HCT116 (cell line): Measurements from ENCODE around the gene WNK2. TPM values are rescaled to one million over a fixed set of nuclear protein-coding genes. Genes with fewer than 3 reads are reported as not detected.

Experiments used
- ATAC-seq: fragments of 200-7000 bp; cut with Tn5 transposase; 2 replicates; pipeline ENCODE4 v1.9.1; 2020; ENCODE audit warnings: mild to moderate bottlenecking, moderate library complexity
- BruUV-seq: library from RNA; stranded (reverse); fragments of 400-500 nt; replicated peaks from 2 replicates; lab custom pipeline; 2021; lab: Mats Ljungman, UMichigan
- CTCF ChIA-PET: fragments of 300-600 bp; sonication (Branson Sonifier 250); formaldehyde crosslinking; loops from one replicate; lab custom pipeline; 2021; ENCODE audit warnings: antibody characterized with exemption; lab: Charles Lee
- POLR2A ChIA-PET: fragments of 300-600, 350-600 bp; sonication (Branson Sonifier 250); formaldehyde crosslinking; loops from one replicate; lab custom pipeline; 2021; ENCODE audit warnings: antibody characterized with exemption; lab: Charles Lee
- RAD21 ChIA-PET, 2 experiments: fragments of 300-600 bp; sonication (Branson Sonifier 250); formaldehyde crosslinking; loops; one replicate each; lab custom pipeline; 2023; ENCODE audit warnings: low total read pairs in 2 of 2; ENCODE audit not compliant: uncharacterized antibody in 2 of 2, unreplicated experiment in 2 of 2, low non-redundant PET in 1 of 2; lab: Charles Lee
- DNase-seq: peaks from one replicate; pipeline ENCODE4 v3.0.0-alpha.2; 2010; ENCODE audit warnings: low read depth, low spot score
- H2AFZ ChIP-seq: fragments of 200-600 bp; shearing (Covaris generic), sonication (generic); 2 replicates; pipeline ENCODE4 v1.6.1; 2017; ENCODE audit warnings: low read depth, mixed run types, mixed read lengths, antibody characterized with exemption, low read length; ENCODE audit not compliant: poor library complexity, severe bottlenecking
- H3K27ac ChIP-seq: 2 replicates; pipeline ENCODE4 v1.5.1; 2012; ENCODE audit warnings: low read depth, low read length
- H3K27me3 ChIP-seq: fragments of 200-600 bp; sonication (generic); 2 replicates; pipeline ENCODE4 v1.6.1; 2016; ENCODE audit warnings: mixed run types, low read length, mixed read lengths; ENCODE audit not compliant: insufficient read depth
- H3K36me3 ChIP-seq, 2 experiments: fragments of 200-500 bp in 1 of 2; fragments of 200-600 bp in 1 of 2; sonication (Bioruptor generic) in 1 of 2; sonication (generic) in 1 of 2; 2 replicates each; pipeline versions ENCODE4 v1.5.1 to v1.6.1; 2014 to 2016; ENCODE audit warnings: low read length in 2 of 2, inconsistent platforms in 1 of 2, mixed read lengths in 1 of 2, mixed run types in 1 of 2; ENCODE audit not compliant: insufficient read depth in 2 of 2, control insufficient read depth in 1 of 2
- H3K4me1 ChIP-seq, 2 experiments: fragments of 200-600 bp in 1 of 2; sonication (generic) in 1 of 2; 2 replicates each; pipeline versions ENCODE4 v1.5.1 to v1.6.1; 2012 to 2017; ENCODE audit warnings: low read length in 2 of 2, inconsistent platforms in 1 of 2, mild to moderate bottlenecking in 1 of 2, mixed read lengths in 1 of 2, mixed run types in 1 of 2, moderate library complexity in 1 of 2; ENCODE audit not compliant: insufficient read depth in 2 of 2, control insufficient read depth in 1 of 2
- H3K4me2 ChIP-seq: fragments of 200-600 bp; sonication (generic); 2 replicates; pipeline ENCODE4 v1.6.1; 2017; ENCODE audit warnings: mixed run types, low read length, mixed read lengths
- H3K4me3 ChIP-seq, 2 experiments: fragments of 200-600 bp in 1 of 2; sonication (generic) in 1 of 2; replicated peaks in 1 of 2; 2 replicates each; pipeline ENCODE4 v1.5.1; 2011 to 2016; ENCODE audit warnings: low read length in 2 of 2, control low read depth in 1 of 2, low read depth in 1 of 2, mild to moderate bottlenecking in 1 of 2, mixed read lengths in 1 of 2, mixed run types in 1 of 2
- H3K79me2 ChIP-seq: fragments of 200-600 bp; sonication (generic); 2 replicates; pipeline ENCODE4 v1.6.1; 2017; ENCODE audit warnings: mild to moderate bottlenecking, mixed run types, low read length, moderate library complexity, mixed read lengths; ENCODE audit not compliant: insufficient read depth
- H3K9ac ChIP-seq: fragments of 200-600 bp; sonication (generic); 2 replicates; pipeline ENCODE4 v1.6.1; 2016; ENCODE audit warnings: low read length, mixed read lengths
- H3K9me2 ChIP-seq: fragments of 200-600 bp; sonication (generic), shearing (Covaris generic); 2 replicates; pipeline ENCODE4 v1.6.1; 2017; ENCODE audit warnings: mixed run types, mild to moderate bottlenecking, moderate library complexity; ENCODE audit not compliant: insufficient read depth
- H3K9me3 ChIP-seq, 2 experiments: fragments of 200-500 bp in 1 of 2; fragments of 200-600 bp in 1 of 2; sonication (Bioruptor generic) in 1 of 2; sonication (generic) in 1 of 2; 2 replicates each; pipeline ENCODE4 v1.6.1; 2014 to 2017; ENCODE audit warnings: low read length in 2 of 2, mixed read lengths in 2 of 2, inconsistent platforms in 1 of 2, low read depth in 1 of 2, mild to moderate bottlenecking in 1 of 2, mixed run types in 1 of 2, moderate library complexity in 1 of 2; ENCODE audit not compliant: control insufficient read depth in 1 of 2, insufficient read depth in 1 of 2
- H4K20me1 ChIP-seq: fragments of 200-600 bp; sonication (generic), shearing (Covaris generic); 2 replicates; pipeline ENCODE4 v1.6.1; 2017; ENCODE audit warnings: mixed run types, mild to moderate bottlenecking, moderate library complexity; ENCODE audit not compliant: insufficient read depth
- CBX3 ChIP-seq: IDR thresholded peaks from 2 replicates; pipeline ENCODE4 v1.6.1; 2012; ENCODE audit warnings: low read depth
- EGR1 ChIP-seq: IDR thresholded peaks from 2 replicates; pipeline ENCODE4 v1.6.1; 2012; ENCODE audit warnings: low read depth
- EZH2 ChIP-seq: fragments of 200-600 bp; sonication (generic); IDR thresholded peaks from 2 replicates; pipeline ENCODE4 v1.6.1; 2017; ENCODE audit warnings: antibody characterized with exemption, mixed run types
- EZH2phosphoT487 ChIP-seq: fragments of 200-600 bp; IDR thresholded peaks from 2 replicates; pipeline ENCODE4 v1.6.1; 2018; ENCODE audit warnings: antibody characterized with exemption, borderline replicate concordance
- FOSL1 ChIP-seq: IDR thresholded peaks from 2 replicates; pipeline ENCODE4 v1.6.1; 2012; ENCODE audit warnings: low read depth
- JUND ChIP-seq: IDR thresholded peaks from 2 replicates; pipeline ENCODE4 v1.6.1; 2012
- TCF7L2 ChIP-seq: IDR thresholded peaks from 2 replicates; pipeline ENCODE4 v1.7.0; 2011; ENCODE audit warnings: borderline replicate concordance, inconsistent platforms; ENCODE audit not compliant: insufficient read depth, insufficient read length; ENCODE audit errors: extremely low read depth
- YY1 ChIP-seq: IDR thresholded peaks from 2 replicates; pipeline ENCODE4 v1.6.1; 2011; ENCODE audit warnings: low read length, low read depth, moderate library complexity, mild to moderate bottlenecking; ENCODE audit not compliant: insufficient replicate concordance; ENCODE audit errors: extremely low read depth
- ZNF274 ChIP-seq: fragments of 200-500 bp; sonication (Bioruptor generic); IDR thresholded peaks from 2 replicates; pipeline ENCODE4 v1.6.1; 2014; ENCODE audit warnings: mild to moderate bottlenecking, low read depth, low read length, inconsistent platforms
- intact Hi-C: fragments of 100-400 bp; cut with micrococcal nuclease; formaldehyde crosslinking; loops from 2 replicates; pipeline ENCODE4 v1.10.0; 2022
- total RNA-seq: library from RNA; stranded (reverse); gene quantifications from one replicate; pipeline ENCODE4 v1.2.1, GENCODE V29; 2021; ENCODE audit not compliant: unreplicated experiment
- TF ChIP-seq, protein P1 (sequence below), 3 experiments: fragments of 200-600 bp in 1 of 3; sonication (generic) in 1 of 3; IDR thresholded peaks in 2 of 3; conservative IDR thresholded peaks in 1 of 3; 2 replicates each; pipeline ENCODE4 v1.5.1; 2012 to 2017; ENCODE audit warnings: low read depth in 2 of 3, low read length in 2 of 3, antibody characterized with exemption in 1 of 3, borderline replicate concordance in 1 of 3, control low read depth in 1 of 3, mild to moderate bottlenecking in 1 of 3, mixed read lengths in 1 of 3, mixed run types in 1 of 3, moderate library complexity in 1 of 3; ENCODE audit not compliant: insufficient read depth in 1 of 3
- TF ChIP-seq, protein P2 (sequence below): IDR thresholded peaks from 2 replicates; pipeline ENCODE4 v1.6.1; 2012
- TF ChIP-seq, protein P3 (sequence below): IDR thresholded peaks from 2 replicates; pipeline ENCODE4 v1.6.1; 2012; ENCODE audit warnings: low read depth

WNK2 gene
- total RNA-seq, 1 experiment from 2014 or later: 24.4 TPM

DNA sequence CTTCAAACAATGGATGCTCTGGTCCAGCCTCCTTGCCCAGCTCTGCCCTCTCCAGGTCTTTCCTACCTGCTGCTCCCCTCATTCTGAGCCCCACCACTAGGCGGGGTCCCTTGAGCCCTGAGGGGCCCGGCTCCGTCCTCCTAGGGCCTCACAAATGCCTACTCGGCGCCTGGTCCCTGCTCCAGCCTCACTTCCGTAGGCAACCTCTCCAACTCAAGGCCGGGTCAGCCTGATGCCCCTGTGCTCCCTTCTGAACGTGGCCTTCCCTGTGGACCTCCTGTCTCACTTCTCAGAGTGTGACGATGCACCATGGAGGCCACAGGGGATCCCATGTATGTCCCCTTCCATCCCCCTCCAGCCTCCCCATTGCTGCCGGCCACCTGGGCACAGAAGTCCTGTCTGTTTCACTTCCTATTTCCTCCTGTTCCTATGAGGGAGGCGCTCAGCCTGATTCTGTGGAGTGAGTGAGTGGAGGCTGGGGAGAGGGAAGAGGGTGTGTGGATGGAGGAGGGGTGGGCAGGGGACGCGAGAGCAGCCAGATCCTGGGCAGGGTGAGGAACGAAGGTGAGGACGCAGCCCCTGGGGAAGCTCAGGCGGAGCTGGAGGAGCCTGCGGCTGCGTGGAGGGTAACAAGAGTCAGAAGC lies 140.4 kb downstream of the WNK2 start:
- Histone ChIP-seq H3K4me3 (no peak overlapping the region), H3K9me2 (no peaks in the 10 kb centered on the region), H3K4me2 (no peak overlapping the region), H2AFZ (no peak overlapping the region), H3K9me3 (no peaks in the 10 kb centered on the region)
- POLR2A ChIA-PET: no interaction called here
- intact Hi-C loops: no loop called here
- CTCF ChIA-PET: no interaction called here
- no peak for DNase-seq
- no peak; the same call in 1 of the 2 replicates for ATAC-seq
- no peak for TF ChIP-seq EZH2
- TF ChIP-seq, protein P1, sequence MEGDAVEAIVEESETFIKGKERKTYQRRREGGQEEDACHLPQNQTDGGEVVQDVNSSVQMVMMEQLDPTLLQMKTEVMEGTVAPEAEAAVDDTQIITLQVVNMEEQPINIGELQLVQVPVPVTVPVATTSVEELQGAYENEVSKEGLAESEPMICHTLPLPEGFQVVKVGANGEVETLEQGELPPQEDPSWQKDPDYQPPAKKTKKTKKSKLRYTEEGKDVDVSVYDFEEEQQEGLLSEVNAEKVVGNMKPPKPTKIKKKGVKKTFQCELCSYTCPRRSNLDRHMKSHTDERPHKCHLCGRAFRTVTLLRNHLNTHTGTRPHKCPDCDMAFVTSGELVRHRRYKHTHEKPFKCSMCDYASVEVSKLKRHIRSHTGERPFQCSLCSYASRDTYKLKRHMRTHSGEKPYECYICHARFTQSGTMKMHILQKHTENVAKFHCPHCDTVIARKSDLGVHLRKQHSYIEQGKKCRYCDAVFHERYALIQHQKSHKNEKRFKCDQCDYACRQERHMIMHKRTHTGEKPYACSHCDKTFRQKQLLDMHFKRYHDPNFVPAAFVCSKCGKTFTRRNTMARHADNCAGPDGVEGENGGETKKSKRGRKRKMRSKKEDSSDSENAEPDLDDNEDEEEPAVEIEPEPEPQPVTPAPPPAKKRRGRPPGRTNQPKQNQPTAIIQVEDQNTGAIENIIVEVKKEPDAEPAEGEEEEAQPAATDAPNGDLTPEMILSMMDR (IDR thresholded peaks at IDR 0.05 in 2 of 3, conservative IDR thresholded peaks at IDR 0.05 in 1 of 3; ENCODE audit: borderline replicate concordance in 1 of 3, insufficient read depth in 1 of 3, low read depth in 2 of 3, low read length in 2 of 3): 0 out of 6 replicates have a peak, but pooled peaks of 1 of the 3 experiments have one; percentile 2
- TF ChIP-seq CBX3: no peak
- TF ChIP-seq, all 23 proteins: peak for 1
- no peaks in the 10 kb centered on the region for H3K79me2 ChIP-seq
- no peak overlapping the region for H3K27ac ChIP-seq
- H3K36me3 ChIP-seq: no peaks in the 10 kb centered on the region
- no TSS peak for BruUV-seq
- no peaks in the 10 kb centered on the region for H4K20me1 ChIP-seq
- RAD21 ChIA-PET: no interaction called here
- H3K27me3 ChIP-seq: no peaks in the 10 kb centered on the region
- no peak overlapping the region for H3K9ac ChIP-seq
- H3K4me1 ChIP-seq: no peaks in the 10 kb centered on the region

DNA sequence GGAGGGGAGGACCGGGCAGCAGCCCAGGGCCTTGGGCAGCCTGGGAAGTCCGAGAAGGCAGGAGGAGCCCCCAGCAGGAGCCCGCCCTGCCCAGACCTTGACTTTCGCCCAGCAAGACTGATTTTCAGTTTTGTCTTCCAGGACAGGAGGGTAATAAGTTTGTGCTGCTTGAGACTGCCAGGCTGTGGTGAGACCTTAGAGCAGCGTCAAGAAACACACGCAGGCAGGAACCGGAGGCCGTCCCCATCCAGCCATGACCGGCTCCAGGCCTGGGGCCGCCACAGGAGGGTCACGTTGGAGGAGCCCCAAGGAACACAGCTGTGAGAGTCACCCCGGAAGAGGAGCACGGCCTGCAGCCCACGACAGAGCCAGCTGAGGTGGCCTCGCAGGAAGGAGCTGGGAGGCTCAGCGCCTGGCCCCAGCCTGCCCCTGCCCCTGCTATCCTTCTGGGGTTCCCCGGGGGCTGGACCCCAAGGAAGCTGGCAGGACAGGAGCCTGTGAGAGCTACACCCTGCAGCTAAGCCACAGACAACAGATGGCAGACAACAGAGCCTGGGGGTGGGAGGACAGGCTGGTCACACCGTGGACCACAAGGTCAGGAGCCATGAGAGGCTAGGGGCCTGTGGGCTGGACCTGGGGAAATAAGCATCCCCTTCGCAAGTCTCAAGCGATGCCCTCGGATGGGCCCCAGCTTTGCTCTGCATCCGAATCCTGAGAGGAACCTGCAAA lies 141.5 kb downstream of the WNK2 start:
- H4K20me1 ChIP-seq: no peaks in the 10 kb centered on the region
- no peak overlapping the region for H3K4me3 ChIP-seq
- H3K9me3 ChIP-seq: no peaks in the 10 kb centered on the region
- no peaks in the 10 kb centered on the region for H3K4me1 ChIP-seq
- DNase-seq (no peak), ATAC-seq (no peak)
- H3K9ac ChIP-seq: no peak overlapping the region
- no peak overlapping the region for H3K4me2 ChIP-seq
- no peaks in the 10 kb centered on the region for H3K79me2 ChIP-seq
- POLR2A ChIA-PET: no interaction called here
- intact Hi-C loops: no loop called here
- H3K27me3 ChIP-seq: no peaks in the 10 kb centered on the region
- no peaks in the 10 kb centered on the region for H3K36me3 ChIP-seq
- no TSS peak for BruUV-seq
- no peak overlapping the region for H3K27ac ChIP-seq
- no peak overlapping the region for H2AFZ ChIP-seq
- RAD21 ChIA-PET: no interaction called here
- CTCF ChIA-PET: no interaction called here
- no peaks in the 10 kb centered on the region for H3K9me2 ChIP-seq
- TF ChIP-seq ZNF274 (no peak), TCF7L2 (no peak), YY1 (no peak), EZH2phosphoT487 (no peak), FOSL1 (no peak), EGR1 (no peak), JUND (no peak)
- TF ChIP-seq, protein P2, sequence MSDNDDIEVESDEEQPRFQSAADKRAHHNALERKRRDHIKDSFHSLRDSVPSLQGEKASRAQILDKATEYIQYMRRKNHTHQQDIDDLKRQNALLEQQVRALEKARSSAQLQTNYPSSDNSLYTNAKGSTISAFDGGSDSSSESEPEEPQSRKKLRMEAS: no peak
- TF ChIP-seq, protein P3, sequence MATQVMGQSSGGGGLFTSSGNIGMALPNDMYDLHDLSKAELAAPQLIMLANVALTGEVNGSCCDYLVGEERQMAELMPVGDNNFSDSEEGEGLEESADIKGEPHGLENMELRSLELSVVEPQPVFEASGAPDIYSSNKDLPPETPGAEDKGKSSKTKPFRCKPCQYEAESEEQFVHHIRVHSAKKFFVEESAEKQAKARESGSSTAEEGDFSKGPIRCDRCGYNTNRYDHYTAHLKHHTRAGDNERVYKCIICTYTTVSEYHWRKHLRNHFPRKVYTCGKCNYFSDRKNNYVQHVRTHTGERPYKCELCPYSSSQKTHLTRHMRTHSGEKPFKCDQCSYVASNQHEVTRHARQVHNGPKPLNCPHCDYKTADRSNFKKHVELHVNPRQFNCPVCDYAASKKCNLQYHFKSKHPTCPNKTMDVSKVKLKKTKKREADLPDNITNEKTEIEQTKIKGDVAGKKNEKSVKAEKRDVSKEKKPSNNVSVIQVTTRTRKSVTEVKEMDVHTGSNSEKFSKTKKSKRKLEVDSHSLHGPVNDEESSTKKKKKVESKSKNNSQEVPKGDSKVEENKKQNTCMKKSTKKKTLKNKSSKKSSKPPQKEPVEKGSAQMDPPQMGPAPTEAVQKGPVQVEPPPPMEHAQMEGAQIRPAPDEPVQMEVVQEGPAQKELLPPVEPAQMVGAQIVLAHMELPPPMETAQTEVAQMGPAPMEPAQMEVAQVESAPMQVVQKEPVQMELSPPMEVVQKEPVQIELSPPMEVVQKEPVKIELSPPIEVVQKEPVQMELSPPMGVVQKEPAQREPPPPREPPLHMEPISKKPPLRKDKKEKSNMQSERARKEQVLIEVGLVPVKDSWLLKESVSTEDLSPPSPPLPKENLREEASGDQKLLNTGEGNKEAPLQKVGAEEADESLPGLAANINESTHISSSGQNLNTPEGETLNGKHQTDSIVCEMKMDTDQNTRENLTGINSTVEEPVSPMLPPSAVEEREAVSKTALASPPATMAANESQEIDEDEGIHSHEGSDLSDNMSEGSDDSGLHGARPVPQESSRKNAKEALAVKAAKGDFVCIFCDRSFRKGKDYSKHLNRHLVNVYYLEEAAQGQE: no peak
